Heart left ventricle (tissue), 16 donors: Measurements from ENCODE around the gene SRC. TPM values are rescaled to one million over a fixed set of nuclear protein-coding genes. Genes with fewer than 3 reads are reported as not detected.

Experiments
- ATAC-seq, 4 donors: fragments of 200-7000 bp; cut with Tn5 transposase; one replicate each; pipeline ENCODE4 v1.9.1; 2020 to 2022; ENCODE audit warnings: moderate library complexity in 4 of 4, mild to moderate bottlenecking in 3 of 4, moderate number of reproducible peaks in 1 of 4
- DNase-seq, 5 donors: peaks; one replicate each; pipeline ENCODE4 v3.0.0-alpha.2; 2020
- H3K27ac ChIP-seq, 12 donors: fragments of 200-600 bp; sonication (generic) in 4 of 12; one replicate each; pipeline versions ENCODE4 v1.5.0 to v1.8.0; 2016 to 2022; ENCODE audit warnings: mild to moderate bottlenecking in 2 of 12
- H3K27me3 ChIP-seq, 9 donors: fragments of 200-600 bp; sonication (generic) in 2 of 9; one replicate each; pipeline versions ENCODE4 v1.5.1 to v1.8.0; 2016 to 2022; ENCODE audit warnings: mild to moderate bottlenecking in 3 of 9
- H3K36me3 ChIP-seq, 9 donors: fragments of 200-600 bp; sonication (generic) in 2 of 9; one replicate each; pipeline versions ENCODE4 v1.5.0 to v1.8.0; 2018 to 2022; ENCODE audit warnings: mild to moderate bottlenecking in 2 of 9
- H3K4me1 ChIP-seq, 12 donors: fragments of 200-600 bp; sonication (generic) in 4 of 12; one replicate each; pipeline versions ENCODE4 v1.5.0 to v1.8.0; 2016 to 2022; ENCODE audit warnings: mild to moderate bottlenecking in 3 of 12
- H3K4me3 ChIP-seq, 12 donors: fragments of 200-600 bp; sonication (generic) in 4 of 12; one replicate each; pipeline versions ENCODE4 v1.5.0 to v1.8.0; 2017 to 2022; ENCODE audit warnings: mild to moderate bottlenecking in 9 of 12, moderate library complexity in 4 of 12
- H3K9me3 ChIP-seq, 12 donors: fragments of 200-600 bp; sonication (generic) in 4 of 12; one replicate each; pipeline versions ENCODE4 v1.5.0 to v1.8.0; 2016 to 2022; ENCODE audit warnings: mild to moderate bottlenecking in 1 of 12
- POLR2A ChIP-seq, 2 donors: fragments of 450-650 bp; IDR thresholded peaks; one replicate each; pipeline ENCODE4 v1.6.1; 2017; ENCODE audit warnings: antibody characterized with exemption in 2 of 2, mild to moderate bottlenecking in 2 of 2, moderate library complexity in 2 of 2
- WGBS, 4 donors: extraction: QIAGEN DNeasy Blood & Tissue Kit in 2 of 4; methylation state at CpG; one replicate each; pipeline versions ENCODE4 v1.1.5 to v1.1.7; 2013 to 2018; 5-methylcytosine and 5-hydroxymethylcytosine counted together
- intact Hi-C, 10 donors: fragments of 100-400 bp; cut with DNase I; formaldehyde crosslinking; loops; one replicate each; pipeline versions ENCODE4 v1.11.1 to v1.14.2; 2022
- polyA plus RNA-seq, 2 donors: library from polyadenylated mRNA; stranded (reverse); fragments of 200-250 nt; gene quantifications; one replicate each; pipeline ENCODE4 v1.2.3, GENCODE V29; 2013
- total RNA-seq, 9 donors: library from RNA; depleted of rRNA in 2 of 9; stranded (reverse); fragments of >200 nt in 2 of 9; fragmentation: NEBNext Ultra II Directional in 3 of 9; extraction: Animal tissue kit (Norgen Biotek cat#: 25700) in 3 of 9; gene quantifications; one replicate each; pipeline versions ENCODE4 v1.1.0 to v1.2.4, GENCODE V29; 2016 to 2023
- TF ChIP-seq, protein P1 (sequence below), 12 donors: fragments of 200-600 bp; sonication (generic) in 4 of 12; IDR thresholded peaks; one replicate each; pipeline versions ENCODE4 v1.5.0 to v1.8.0; 2018 to 2022; ENCODE audit warnings: antibody characterized with exemption in 12 of 12, mild to moderate bottlenecking in 5 of 12
- donor health status: ischemic (EF 13 %, LVEDD 7.1; RV severe dilation, severe dysfunction).
- donor health status: healthy with polysubstance abuse.
- donor health status: DM: no; HTN: yes; CAD: no.
- donor health status: DM: no; HTN: no; CAD: no.
- donor health status: ischemic (EF 25% LVEDD 6.9; RV normal size, moderate dysfunction).
- donor health status: ischemic (EF 25% LVEDD 5.7; RV mildly dilated, moderate dysfunction).
- donor health status: healthy.
- donor health status: DM: yes; HTN: yes; CAD: no.
- donor health status: ischemic (EF 35%, LVEDD 5.7; RV mildly dilated, moderate dysfunction).
- donor health status: nonischemic (EF 11% LVEDD 7.7; RV severe dilation, severe dysfunction).
- donor health status: DM: yes; HTN: yes; CAD: no.
- donor health status: PGD.
- donor health status: ischemic (EF 29% LVEDD 5.4; RV normal size, mild dysfunction).
- donor health status: nonischemic (EF 23%, LVEDD 6.1; RV moderate dilation, normal function).

SRC gene
- total and polyA plus RNA-seq, 11 donors, result 2.5 to 19.9 (median 5.1) TPM

- ATAC-seq (no peak), DNase-seq (no peak)
- peaks cover 0 to 6% (median 0%) of the 10 kb centered on the region in 12 donors for H3K9me3 ChIP-seq
- peaks cover 0 to 21% (median 15%) of the 10 kb centered on the region in 9 donors for H3K36me3 ChIP-seq
- TF ChIP-seq, protein P1, sequence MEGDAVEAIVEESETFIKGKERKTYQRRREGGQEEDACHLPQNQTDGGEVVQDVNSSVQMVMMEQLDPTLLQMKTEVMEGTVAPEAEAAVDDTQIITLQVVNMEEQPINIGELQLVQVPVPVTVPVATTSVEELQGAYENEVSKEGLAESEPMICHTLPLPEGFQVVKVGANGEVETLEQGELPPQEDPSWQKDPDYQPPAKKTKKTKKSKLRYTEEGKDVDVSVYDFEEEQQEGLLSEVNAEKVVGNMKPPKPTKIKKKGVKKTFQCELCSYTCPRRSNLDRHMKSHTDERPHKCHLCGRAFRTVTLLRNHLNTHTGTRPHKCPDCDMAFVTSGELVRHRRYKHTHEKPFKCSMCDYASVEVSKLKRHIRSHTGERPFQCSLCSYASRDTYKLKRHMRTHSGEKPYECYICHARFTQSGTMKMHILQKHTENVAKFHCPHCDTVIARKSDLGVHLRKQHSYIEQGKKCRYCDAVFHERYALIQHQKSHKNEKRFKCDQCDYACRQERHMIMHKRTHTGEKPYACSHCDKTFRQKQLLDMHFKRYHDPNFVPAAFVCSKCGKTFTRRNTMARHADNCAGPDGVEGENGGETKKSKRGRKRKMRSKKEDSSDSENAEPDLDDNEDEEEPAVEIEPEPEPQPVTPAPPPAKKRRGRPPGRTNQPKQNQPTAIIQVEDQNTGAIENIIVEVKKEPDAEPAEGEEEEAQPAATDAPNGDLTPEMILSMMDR (IDR thresholded peaks at IDR 0.05), result no peak
- H3K4me1 ChIP-seq, result peaks cover 0 to 40% (median 17%) of the 10 kb centered on the region in 12 donors
- H3K27me3 ChIP-seq, result no peaks in the 10 kb centered on the region
- H3K4me3 ChIP-seq, result no peak overlapping the region
- H3K27ac ChIP-seq, result peak overlapping the region in 1 of 12 donors; percentile 28
- WGBS, 4 donors, result 70 to 77% (median 70%) methylated on average over 8 of the region's 8 CpGs
- intact Hi-C loops, result no loop called here
Measured at GRCh38 chr20:37319151-37319671, 26.7 kb upstream of the SRC start.

GRCh38 chr20:37323985-37324384 lies 22.0 kb upstream of the SRC start:
- H3K27ac ChIP-seq, result no peak overlapping the region
- WGBS, 4 donors, result 38 to 64% (median 46%) methylated on average over 2 of the region's 2 CpGs

GRCh38 chr20:37325206-37325605 lies 20.7 kb upstream of the SRC start:
- peak overlapping the region in 1 of 12 donors; percentile 90 for H3K27ac ChIP-seq
- H3K4me1 ChIP-seq, result no peaks in the 10 kb centered on the region
- 94 to 96% (median 94%) methylated on average over 7 of the region's 7 CpGs for WGBS, 4 donors
- H3K4me3 ChIP-seq, result no peak overlapping the region
- DNase-seq (no peak), ATAC-seq (no peak)
- peaks cover 0 to 6% (median 0%) of the 10 kb centered on the region in 12 donors for H3K9me3 ChIP-seq
- TF ChIP-seq, protein P1 (IDR thresholded peaks at IDR 0.05), result no peak
- TF ChIP-seq POLR2A (IDR thresholded peaks at IDR 0.05), result no peak
- intact Hi-C loops, result no loop called here
- H3K27me3 ChIP-seq, result no peaks in the 10 kb centered on the region
- no peaks in the 10 kb centered on the region for H3K36me3 ChIP-seq

More at GRCh38 chr20:37323985-37324384, 22.0 kb upstream of the SRC start:
- intact Hi-C loops, result no loop called here
- ATAC-seq (no peak), DNase-seq (no peak)
- TF ChIP-seq, protein P1 (IDR thresholded peaks at IDR 0.05), result no peak
- Histone ChIP-seq H3K27me3 (no peaks in the 10 kb centered on the region), H3K36me3 (no peaks in the 10 kb centered on the region), H3K4me1 (no peaks in the 10 kb centered on the region), H3K4me3 (no peak overlapping the region), H3K9me3 (peaks cover 0 to 6% (median 0%) of the 10 kb centered on the region in 12 donors)

- no peaks in the 10 kb centered on the region for H3K36me3 ChIP-seq
- H3K27me3 ChIP-seq, result no peaks in the 10 kb centered on the region
- peaks cover 0 to 2% (median 0%) of the 10 kb centered on the region in 12 donors for H3K4me1 ChIP-seq
- peaks cover 0 to 6% (median 0%) of the 10 kb centered on the region in 12 donors for H3K9me3 ChIP-seq
- intact Hi-C loops, result no loop called here
- no peak for ATAC-seq
- no peak for DNase-seq
- peak overlapping the region in 1 of 12 donors; percentile 90 for H3K27ac ChIP-seq
- 77 to 84% (median 81%) methylated on average over 2 of the region's 2 CpGs for WGBS, 4 donors
- H3K4me3 ChIP-seq, result no peak overlapping the region
- no peak for TF ChIP-seq POLR2A (IDR thresholded peaks at IDR 0.05)
- TF ChIP-seq, protein P1 (IDR thresholded peaks at IDR 0.05), result no peak
Measured at GRCh38 chr20:37326666-37327065, 19.3 kb upstream of the SRC start.
